Tibial nerve (tissue), 4 donors: ENCODE measurements around the gene C16orf74. TPM values are rescaled to one million over a fixed set of nuclear protein-coding genes. Genes with fewer than 3 reads are reported as not detected.

Source experiments
- DNase-seq, 2 donors: peaks; one replicate each; pipeline ENCODE4 v3.0.0-alpha.2; 2019; ENCODE audit warnings: low spot score in 2 of 2
- H3K27ac ChIP-seq, 4 donors: fragments of 200-600 bp; sonication (generic) in 3 of 4; one replicate each; pipeline ENCODE4 v1.5.1; 2017 to 2019; ENCODE audit warnings: mild to moderate bottlenecking in 1 of 4
- H3K27me3 ChIP-seq, 2 donors: fragments of 200-600 bp; sonication (generic) in 1 of 2; one replicate each; pipeline versions ENCODE4 v1.5.1 to v1.6.0; 2017 to 2019
- H3K36me3 ChIP-seq, 3 donors: fragments of 200-600 bp; sonication (generic); one replicate each; pipeline ENCODE4 v1.5.1; 2018 to 2019
- H3K4me1 ChIP-seq, 4 donors: fragments of 200-600 bp; sonication (generic) in 3 of 4; one replicate each; pipeline ENCODE4 v1.5.1; 2017 to 2019
- H3K4me3 ChIP-seq, 4 donors: fragments of 200-600 bp; sonication (generic) in 3 of 4; one replicate each; pipeline ENCODE4 v1.5.1; 2017 to 2019; ENCODE audit warnings: mild to moderate bottlenecking in 1 of 4, moderate library complexity in 1 of 4
- H3K9me3 ChIP-seq, 4 donors: fragments of 200-600 bp; sonication (generic) in 3 of 4; one replicate each; pipeline ENCODE4 v1.5.1; 2017 to 2019
- CTCF ChIP-seq, 5 experiments: fragments of 200-600 bp in 3 of 5; fragments of 450-650 bp in 2 of 5; sonication (generic) in 3 of 5; IDR thresholded peaks; one replicate each; pipeline ENCODE4 v1.5.1; 2016 to 2019; ENCODE audit warnings: antibody characterized with exemption in 5 of 5, mild to moderate bottlenecking in 3 of 5, moderate library complexity in 2 of 5
- EP300 ChIP-seq, 2 donors: sonication (generic); formaldehyde crosslinking; IDR thresholded peaks; one replicate each; pipeline ENCODE4 v1.6.1; 2017; ENCODE audit warnings: antibody characterized with exemption in 2 of 2, mild to moderate bottlenecking in 1 of 2
- POLR2A ChIP-seq, 2 donors: fragments of 450-650 bp; IDR thresholded peaks; one replicate each; pipeline ENCODE4 v1.6.1; 2017; ENCODE audit warnings: antibody characterized with exemption in 2 of 2, mild to moderate bottlenecking in 2 of 2, moderate library complexity in 2 of 2
- WGBS, 2 donors: methylation state at CpG; one replicate each; pipeline ENCODE4 v1.1.5; 2018; 5-methylcytosine and 5-hydroxymethylcytosine counted together
- total RNA-seq, 4 donors: library from RNA; depleted of rRNA; stranded (reverse); fragments of >200 nt; gene quantifications; one replicate each; pipeline ENCODE4 v1.1.0, GENCODE V29; 2016

C16orf74 gene
- total RNA-seq, 4 donors from 2014 or later, result 1.5 to 2.5 TPM; not detected in 2

- peaks cover 0 to 11% (median 0%) of the 10 kb centered on the region in 4 donors for H3K9me3 ChIP-seq
- H3K4me1 ChIP-seq, result no peaks in the 10 kb centered on the region
- H3K36me3 ChIP-seq, result peaks cover 0 to 5% (median 0%) of the 10 kb centered on the region in 3 donors
- DNase-seq, result no peak
- no peak overlapping the region for H3K4me3 ChIP-seq
- no peaks in the 10 kb centered on the region for H3K27me3 ChIP-seq
- TF ChIP-seq CTCF (IDR thresholded peaks at IDR 0.05), result no peak
- no peak for TF ChIP-seq EP300 (IDR thresholded peaks at IDR 0.05)
- no peak for TF ChIP-seq POLR2A (IDR thresholded peaks at IDR 0.05)
- WGBS, 2 donors, result 86 to 87% methylated on average over 13 to 15 of the region's 16 CpGs
- H3K27ac ChIP-seq, result no peak overlapping the region
These were observed 43.3 kb downstream of the C16orf74 start for GRCh38 chr16:85707528-85708095.

GRCh38 chr16:85706449-85707034 is 44.4 kb downstream of the C16orf74 start:
- Histone ChIP-seq H3K4me3 (no peak overlapping the region), H3K36me3 (no peaks in the 10 kb centered on the region), H3K27me3 (no peaks in the 10 kb centered on the region), H3K4me1 (no peaks in the 10 kb centered on the region), H3K9me3 (peaks cover 0 to 2% (median 0%) of the 10 kb centered on the region in 4 donors), H3K27ac (no peak overlapping the region)
- TF ChIP-seq CTCF (IDR thresholded peaks at IDR 0.05) (no peak), EP300 (IDR thresholded peaks at IDR 0.05) (no peak), POLR2A (IDR thresholded peaks at IDR 0.05) (no peak)
- 88 to 91% methylated on average over 11 of the region's 11 CpGs for WGBS, 2 donors
- DNase-seq, result no peak

- no peak overlapping the region for H3K4me3 ChIP-seq
- no peaks in the 10 kb centered on the region for H3K4me1 ChIP-seq
- DNase-seq, result no peak
- TF ChIP-seq EP300 (IDR thresholded peaks at IDR 0.05) (no peak), CTCF (IDR thresholded peaks at IDR 0.05) (no peak), POLR2A (IDR thresholded peaks at IDR 0.05) (no peak)
- H3K27ac ChIP-seq, result no peak overlapping the region
- WGBS, 2 donors, result 84 to 86% methylated on average over 17 to 19 of the region's 20 CpGs
- H3K36me3 ChIP-seq, result no peaks in the 10 kb centered on the region
- no peaks in the 10 kb centered on the region for H3K27me3 ChIP-seq
- peaks cover 0 to 8% (median 0%) of the 10 kb centered on the region in 4 donors for H3K9me3 ChIP-seq
These were observed 45.7 kb downstream of the C16orf74 start for GRCh38 chr16:85704900-85705846.

- TF ChIP-seq EP300 (IDR thresholded peaks at IDR 0.05) (no peak), CTCF (IDR thresholded peaks at IDR 0.05) (no peak), POLR2A (IDR thresholded peaks at IDR 0.05) (no peak)
- Histone ChIP-seq H3K4me3 (no peak overlapping the region), H3K36me3 (no peaks in the 10 kb centered on the region), H3K9me3 (peaks cover 0 to 8% (median 0%) of the 10 kb centered on the region in 4 donors), H3K4me1 (no peaks in the 10 kb centered on the region), H3K27ac (no peak overlapping the region), H3K27me3 (no peaks in the 10 kb centered on the region)
- WGBS, 2 donors, result 87 to 88% methylated on average over 11 of the region's 11 CpGs
- no peak for DNase-seq
These were observed 46.9 kb downstream of the C16orf74 start for GRCh38 chr16:85704011-85704410.
